MCF 10A (cell line): Measurements from ENCODE around the gene OTULIN. TPM values are rescaled to one million over a fixed set of nuclear protein-coding genes. Genes with fewer than 3 reads are reported as not detected.

Experiments
- BruUV-seq: library from RNA; stranded (reverse); fragments of 400-500 nt; replicated peaks from 2 replicates; lab custom pipeline; 2021; lab: Mats Ljungman, UMichigan
- CTCF ChIA-PET: fragments of 300-600 bp; sonication (Branson Sonifier 250); formaldehyde crosslinking; extraction: SDS; loops from one replicate; lab custom pipeline; 2021; ENCODE audit warnings: antibody characterized with exemption, inconsistent platforms; lab: Yijun Ruan, JAX
- POLR2A ChIA-PET: fragments of 300-600, 350-650 bp; sonication (Branson Sonifier 250); formaldehyde crosslinking; extraction: SDS; loops from one replicate; lab custom pipeline; 2020; ENCODE audit warnings: antibody characterized with exemption, inconsistent platforms; lab: Yijun Ruan, JAX
- DNase-seq: peaks from one replicate; pipeline ENCODE4 v3.0.0-alpha.2; 2018; ENCODE audit not compliant: unreplicated experiment
- H3K27ac Mint-ChIP-seq: one replicate; pipeline ENCODE4 v1.8.0; 2022; ENCODE audit warnings: mild to moderate bottlenecking, low read depth, mixed read lengths; ENCODE audit not compliant: unreplicated experiment
- H3K27me3 Mint-ChIP-seq: one replicate; pipeline ENCODE4 v1.8.0; 2022; ENCODE audit warnings: mixed read lengths; ENCODE audit not compliant: insufficient read depth, unreplicated experiment
- H3K36me3 Mint-ChIP-seq: one replicate; pipeline ENCODE4 v1.8.0; 2022; ENCODE audit warnings: mild to moderate bottlenecking, moderate library complexity, mixed read lengths; ENCODE audit not compliant: insufficient read depth, unreplicated experiment
- H3K4me1 Mint-ChIP-seq: one replicate; pipeline ENCODE4 v1.8.0; 2022; ENCODE audit warnings: mixed read lengths; ENCODE audit not compliant: insufficient read depth, unreplicated experiment
- H3K4me3 Mint-ChIP-seq: one replicate; pipeline ENCODE4 v1.8.0; 2022; ENCODE audit warnings: mild to moderate bottlenecking, moderate library complexity, mixed read lengths; ENCODE audit not compliant: unreplicated experiment
- H3K9me3 Mint-ChIP-seq: one replicate; pipeline ENCODE4 v1.8.0; 2022; ENCODE audit warnings: mixed read lengths; ENCODE audit not compliant: unreplicated experiment
- intact Hi-C: fragments of 100-400 bp; cut with micrococcal nuclease; formaldehyde crosslinking; loops from 2 replicates; pipeline ENCODE4 v1.14.1; 2022
- total RNA-seq: library from RNA; stranded (reverse); gene quantifications from 2 replicates; pipeline ENCODE4 v1.2.3, GENCODE V29; 2022
- TF ChIP-seq, protein P1 (sequence below): fragments of 200-600 bp; IDR thresholded peaks from one replicate; pipeline ENCODE4 v1.8.0; 2022; ENCODE audit warnings: antibody characterized with exemption, mild to moderate bottlenecking; ENCODE audit not compliant: unreplicated experiment

Gene OTULIN
- total RNA-seq, 1 experiment from 2014 or later, result 34.6 TPM

DNA sequence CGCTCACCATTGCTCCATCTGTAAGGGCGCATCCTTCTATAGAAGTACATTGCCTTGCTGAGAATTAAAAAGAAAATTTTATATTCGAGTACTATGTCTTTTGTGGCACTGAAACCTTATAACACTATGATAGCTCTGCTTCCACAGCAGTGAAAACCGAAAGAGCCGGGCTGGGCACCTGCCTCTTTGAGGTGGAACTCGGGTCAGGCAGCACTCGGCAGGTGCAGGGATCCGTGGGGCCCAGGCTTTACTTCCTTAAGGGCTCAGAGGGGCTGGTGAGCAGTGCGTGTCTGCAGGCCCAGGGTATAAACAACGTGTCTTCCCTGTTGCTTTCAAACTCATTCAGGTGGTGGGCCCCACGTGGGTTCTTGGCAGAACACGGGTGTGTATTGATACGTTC is 69.9 kb downstream of the OTULIN start:
- DNase-seq, result no peak

GRCh38 chr5:14735944-14736343 is 71.4 kb downstream of the OTULIN start:
- DNase-seq, result no peak
- POLR2A ChIA-PET, result no interaction called here
- no peaks in the 10 kb centered on the region for H3K9me3 Mint-ChIP-seq
- intact Hi-C loops, result no loop called here
- H3K27me3 Mint-ChIP-seq, result no peaks in the 10 kb centered on the region
- no peaks in the 10 kb centered on the region for H3K4me1 Mint-ChIP-seq
- TF ChIP-seq, protein P1, sequence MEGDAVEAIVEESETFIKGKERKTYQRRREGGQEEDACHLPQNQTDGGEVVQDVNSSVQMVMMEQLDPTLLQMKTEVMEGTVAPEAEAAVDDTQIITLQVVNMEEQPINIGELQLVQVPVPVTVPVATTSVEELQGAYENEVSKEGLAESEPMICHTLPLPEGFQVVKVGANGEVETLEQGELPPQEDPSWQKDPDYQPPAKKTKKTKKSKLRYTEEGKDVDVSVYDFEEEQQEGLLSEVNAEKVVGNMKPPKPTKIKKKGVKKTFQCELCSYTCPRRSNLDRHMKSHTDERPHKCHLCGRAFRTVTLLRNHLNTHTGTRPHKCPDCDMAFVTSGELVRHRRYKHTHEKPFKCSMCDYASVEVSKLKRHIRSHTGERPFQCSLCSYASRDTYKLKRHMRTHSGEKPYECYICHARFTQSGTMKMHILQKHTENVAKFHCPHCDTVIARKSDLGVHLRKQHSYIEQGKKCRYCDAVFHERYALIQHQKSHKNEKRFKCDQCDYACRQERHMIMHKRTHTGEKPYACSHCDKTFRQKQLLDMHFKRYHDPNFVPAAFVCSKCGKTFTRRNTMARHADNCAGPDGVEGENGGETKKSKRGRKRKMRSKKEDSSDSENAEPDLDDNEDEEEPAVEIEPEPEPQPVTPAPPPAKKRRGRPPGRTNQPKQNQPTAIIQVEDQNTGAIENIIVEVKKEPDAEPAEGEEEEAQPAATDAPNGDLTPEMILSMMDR, result no peak
- BruUV-seq, result no TSS peak
- H3K36me3 Mint-ChIP-seq, result peaks cover 13% of the 10 kb centered on the region
- H3K4me3 Mint-ChIP-seq, result no peak overlapping the region
- CTCF ChIA-PET, result interaction anchor here (1.2 kb wide), 1 partner anchor 268 kb away, joined by 4 read pairs; no protein-coding TSS in a partner anchor
- no peak overlapping the region for H3K27ac Mint-ChIP-seq

More for the DNA sequence above, 69.9 kb downstream of the OTULIN start:
- no TSS peak for BruUV-seq
- no peaks in the 10 kb centered on the region for H3K4me1 Mint-ChIP-seq
- H3K36me3 Mint-ChIP-seq, result peaks cover 13% of the 10 kb centered on the region
- POLR2A ChIA-PET, result no interaction called here
- CTCF ChIA-PET, result no interaction called here
- intact Hi-C loops, result no loop called here
- no peaks in the 10 kb centered on the region for H3K9me3 Mint-ChIP-seq
- H3K27me3 Mint-ChIP-seq, result no peaks in the 10 kb centered on the region
- no peak overlapping the region for H3K4me3 Mint-ChIP-seq
- TF ChIP-seq, protein P1, result no peak
- no peak overlapping the region for H3K27ac Mint-ChIP-seq

- ChIA-PET CTCF (interaction anchor here (0.9 to 1.4 kb wide), 3 partner anchors 9 to 74 kb away, joined by 3 to 6 read pairs (median 3); no protein-coding TSS in a partner anchor), POLR2A (no interaction called here)
- no peak for DNase-seq
- peaks cover under 1% of the 10 kb centered on the region for H3K4me1 Mint-ChIP-seq
- H3K9me3 Mint-ChIP-seq, result no peaks in the 10 kb centered on the region
- H3K27ac Mint-ChIP-seq, result no peak overlapping the region
- BruUV-seq, result no TSS peak
- H3K4me3 Mint-ChIP-seq, result no peak overlapping the region
- peaks cover 17% of the 10 kb centered on the region for H3K36me3 Mint-ChIP-seq
- H3K27me3 Mint-ChIP-seq, result no peaks in the 10 kb centered on the region
- TF ChIP-seq, protein P1, result no peak
- intact Hi-C loops, result no loop called here
Measured at GRCh38 chr5:14737291-14737690, 72.8 kb downstream of the OTULIN start.

- Mint-ChIP-seq H3K27ac (no peak overlapping the region), H3K4me3 (no peak overlapping the region), H3K9me3 (no peaks in the 10 kb centered on the region), H3K36me3 (peaks cover 22% of the 10 kb centered on the region), H3K27me3 (no peaks in the 10 kb centered on the region), H3K4me1 (peaks cover 4% of the 10 kb centered on the region)
- intact Hi-C loops, result no loop called here
- TF ChIP-seq, protein P1, result no peak
- ChIA-PET CTCF (interaction anchor here (0.5 to 1.4 kb wide), 3 partner anchors 9 to 11 kb away, joined by 3 to 6 read pairs (median 3); no protein-coding TSS in a partner anchor), POLR2A (no interaction called here)
- BruUV-seq, result no TSS peak
- no peak for DNase-seq
Measured at GRCh38 chr5:14738050-14738449, 73.5 kb downstream of the OTULIN start.
